ENCODE measurements around the gene MED12. TPM values are rescaled to one million over a fixed set of nuclear protein-coding genes. Genes with fewer than 3 reads are reported as not detected.

The MED12 gene
- total RNA-seq, 2 donors from 2014 or later: 26.4 to 83.0 TPM

DNA sequence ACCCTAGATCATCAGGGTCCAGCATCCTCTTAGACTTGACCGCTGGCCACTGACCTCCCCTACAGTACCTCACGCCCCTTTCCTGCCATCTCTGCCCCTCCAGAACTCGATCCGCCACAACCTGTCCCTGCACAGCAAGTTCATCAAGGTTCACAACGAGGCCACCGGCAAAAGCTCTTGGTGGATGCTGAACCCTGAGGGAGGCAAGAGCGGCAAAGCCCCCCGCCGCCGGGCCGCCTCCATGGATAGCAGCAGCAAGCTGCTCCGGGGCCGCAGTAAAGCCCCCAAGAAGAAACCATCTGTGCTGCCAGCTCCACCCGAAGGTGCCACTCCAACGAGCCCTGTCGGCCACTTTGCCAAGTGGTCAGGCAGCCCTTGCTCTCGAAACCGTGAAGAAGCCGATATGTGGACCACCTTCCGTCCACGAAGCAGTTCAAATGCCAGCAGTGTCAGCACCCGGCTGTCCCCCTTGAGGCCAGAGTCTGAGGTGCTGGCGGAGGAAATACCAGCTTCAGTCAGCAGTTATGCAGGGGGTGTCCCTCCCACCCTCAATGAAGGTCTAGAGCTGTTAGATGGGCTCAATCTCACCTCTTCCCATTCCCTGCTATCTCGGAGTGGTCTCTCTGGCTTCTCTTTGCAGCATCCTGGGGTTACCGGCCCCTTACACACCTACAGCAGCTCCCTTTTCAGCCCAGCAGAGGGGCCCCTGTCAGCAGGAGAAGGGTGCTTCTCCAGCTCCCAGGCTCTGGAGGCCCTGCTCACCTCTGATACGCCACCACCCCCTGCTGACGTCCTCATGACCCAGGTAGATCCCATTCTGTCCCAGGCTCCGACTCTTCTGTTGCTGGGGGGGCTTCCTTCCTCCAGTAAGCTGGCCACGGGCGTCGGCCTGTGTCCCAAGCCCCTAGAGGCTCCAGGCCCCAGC, 17.6 kb upstream of the MED12 start:
- H3K27ac ChIP-seq: no peak overlapping the region
- H3K36me3 ChIP-seq (replicated peaks in 1 of 2; ENCODE audit: insufficient read depth in 1 of 2, low read depth in 2 of 2): no peaks in the 10 kb centered on the region
- DNase-seq (no peak), ATAC-seq (no peak)
- WGBS, 2 donors: 83 to 89% methylated on average over 11 to 27 of the region's 31 CpGs
- H3K4me1 ChIP-seq: peaks cover 19% of the 10 kb centered on the region
- intact Hi-C loops (cut with DNase I): no loop called here
- no peaks in the 10 kb centered on the region for H3K9me3 ChIP-seq
- no peaks in the 10 kb centered on the region for H3K27me3 ChIP-seq
- H3K4me3 ChIP-seq: no peak overlapping the region
- TF ChIP-seq, protein P1, sequence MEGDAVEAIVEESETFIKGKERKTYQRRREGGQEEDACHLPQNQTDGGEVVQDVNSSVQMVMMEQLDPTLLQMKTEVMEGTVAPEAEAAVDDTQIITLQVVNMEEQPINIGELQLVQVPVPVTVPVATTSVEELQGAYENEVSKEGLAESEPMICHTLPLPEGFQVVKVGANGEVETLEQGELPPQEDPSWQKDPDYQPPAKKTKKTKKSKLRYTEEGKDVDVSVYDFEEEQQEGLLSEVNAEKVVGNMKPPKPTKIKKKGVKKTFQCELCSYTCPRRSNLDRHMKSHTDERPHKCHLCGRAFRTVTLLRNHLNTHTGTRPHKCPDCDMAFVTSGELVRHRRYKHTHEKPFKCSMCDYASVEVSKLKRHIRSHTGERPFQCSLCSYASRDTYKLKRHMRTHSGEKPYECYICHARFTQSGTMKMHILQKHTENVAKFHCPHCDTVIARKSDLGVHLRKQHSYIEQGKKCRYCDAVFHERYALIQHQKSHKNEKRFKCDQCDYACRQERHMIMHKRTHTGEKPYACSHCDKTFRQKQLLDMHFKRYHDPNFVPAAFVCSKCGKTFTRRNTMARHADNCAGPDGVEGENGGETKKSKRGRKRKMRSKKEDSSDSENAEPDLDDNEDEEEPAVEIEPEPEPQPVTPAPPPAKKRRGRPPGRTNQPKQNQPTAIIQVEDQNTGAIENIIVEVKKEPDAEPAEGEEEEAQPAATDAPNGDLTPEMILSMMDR (IDR thresholded peaks at IDR 0.05): no peak
- no peak for TF ChIP-seq POLR2A (IDR thresholded peaks at IDR 0.05)

DNA sequence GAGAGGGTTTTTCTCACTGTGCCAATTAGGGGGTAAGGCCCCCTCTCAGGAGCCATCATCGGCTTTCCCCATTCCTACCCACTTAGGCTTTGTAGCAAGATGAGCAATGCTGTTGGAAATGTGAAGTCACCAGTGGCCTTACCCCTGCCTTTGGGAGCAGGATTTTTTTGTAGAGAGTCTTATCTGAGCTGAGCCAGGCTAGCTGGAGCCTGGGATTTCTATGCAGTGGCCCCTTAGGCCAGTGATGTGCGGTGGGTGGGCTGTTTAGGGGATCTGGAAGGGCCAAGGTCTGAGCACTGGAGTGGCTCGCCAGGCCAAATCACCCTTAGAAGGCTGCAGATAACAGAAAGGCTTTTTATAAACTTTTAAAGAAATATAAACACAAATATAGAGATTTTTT, 16.1 kb upstream of the MED12 start:
- WGBS, 2 donors: 60 to 67% methylated on average over 2 to 3 of the region's 3 CpGs
- H3K4me3 ChIP-seq: no peak overlapping the region
- no peaks in the 10 kb centered on the region for H3K9me3 ChIP-seq
- intact Hi-C loops (cut with DNase I): no loop called here
- no peak overlapping the region for H3K27ac ChIP-seq
- ATAC-seq: no peak
- H3K27me3 ChIP-seq: no peaks in the 10 kb centered on the region
- TF ChIP-seq POLR2A (IDR thresholded peaks at IDR 0.05): no peak
- TF ChIP-seq, protein P1 (IDR thresholded peaks at IDR 0.05): no peak
- DNase-seq: no peak
- peaks cover 14% of the 10 kb centered on the region for H3K4me1 ChIP-seq
- no peaks in the 10 kb centered on the region for H3K36me3 ChIP-seq (replicated peaks in 1 of 2; ENCODE audit: insufficient read depth in 1 of 2, low read depth in 2 of 2)

DNA sequence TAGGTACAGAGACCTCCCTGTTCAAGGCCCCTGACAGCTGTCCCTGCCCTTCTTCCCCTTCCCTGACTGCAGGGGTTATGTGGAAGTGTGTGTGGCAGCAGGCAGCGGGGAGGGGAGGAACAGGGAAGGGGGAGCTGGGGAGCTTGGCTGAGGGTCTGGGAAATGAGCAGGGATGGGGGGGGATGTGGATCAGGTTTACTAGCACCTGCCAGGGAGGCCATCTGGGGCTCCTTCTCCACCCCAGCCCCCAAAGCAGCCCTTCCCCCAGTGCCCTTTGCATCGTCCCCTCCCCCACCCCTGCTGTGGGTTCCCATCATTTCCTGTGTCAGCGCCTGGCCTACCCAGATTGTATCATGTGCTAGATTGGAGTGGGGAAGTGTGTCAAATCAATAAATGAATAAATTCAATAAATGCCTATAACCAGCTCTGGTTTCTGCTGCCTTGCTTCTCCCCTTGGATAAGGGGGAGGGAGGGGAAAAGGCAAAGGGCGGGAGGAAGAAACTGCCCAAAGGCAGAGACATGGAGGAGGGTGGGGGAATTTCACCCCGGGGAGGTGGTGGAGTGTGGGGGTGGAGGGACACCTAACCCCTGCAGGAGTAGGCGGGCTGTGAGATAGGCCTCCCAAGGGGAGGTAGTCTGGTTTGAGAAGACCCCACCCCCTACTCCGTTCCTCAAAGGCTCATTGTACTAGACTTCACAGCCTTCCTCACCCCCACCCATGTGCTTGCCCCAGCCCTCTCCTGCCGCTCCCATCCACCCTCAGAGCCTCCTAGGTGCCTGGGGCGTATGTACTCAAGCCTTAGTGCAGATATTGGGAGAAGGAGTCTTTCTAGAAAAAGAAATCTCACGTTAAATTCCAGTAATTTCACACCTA, 15.0 kb upstream of the MED12 start:
- Histone ChIP-seq H3K27me3 (no peaks in the 10 kb centered on the region), H3K4me1 (peaks cover 6% of the 10 kb centered on the region), H3K9me3 (no peaks in the 10 kb centered on the region), H3K36me3 (replicated peaks in 1 of 2; ENCODE audit: insufficient read depth in 1 of 2, low read depth in 2 of 2) (no peaks in the 10 kb centered on the region), H3K4me3 (no peak overlapping the region), H3K27ac (peak overlapping the region in 2 of 4 donors; percentile 3 to 21)
- WGBS, 2 donors: 21 to 42% methylated on average over 6 to 8 of the region's 10 CpGs
- no peak for ATAC-seq
- intact Hi-C loops (cut with DNase I): no loop called here
- TF ChIP-seq POLR2A (IDR thresholded peaks at IDR 0.05): no peak
- TF ChIP-seq, protein P1 (IDR thresholded peaks at IDR 0.05): no peak
- peak in 1 of 4 donors; percentile 14 for DNase-seq

DNA sequence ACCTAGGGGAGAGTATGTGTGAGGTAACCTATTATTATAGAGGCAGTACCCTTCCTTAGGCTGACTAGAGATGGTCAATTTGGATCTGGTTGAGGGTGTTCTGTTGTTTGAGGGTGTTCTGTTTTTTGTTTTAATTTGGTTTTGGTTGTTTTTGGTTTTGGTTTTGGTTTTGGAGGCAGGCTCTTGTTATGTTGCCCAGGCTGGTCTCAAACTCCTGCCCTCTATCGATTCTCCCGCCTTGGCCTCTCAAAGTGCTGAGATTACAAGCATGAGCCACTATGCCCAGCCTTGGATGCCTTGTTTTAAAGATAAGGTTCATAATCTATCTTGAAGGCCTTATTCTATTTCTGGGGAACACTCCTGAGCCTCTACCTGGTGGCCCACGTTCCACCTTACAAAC, 12.8 kb upstream of the MED12 start:
- H3K4me1 ChIP-seq: no peaks in the 10 kb centered on the region
- WGBS, 2 donors: 75 to 86% methylated on average over 3 of the region's 3 CpGs
- H3K9me3 ChIP-seq: no peaks in the 10 kb centered on the region
- no peak for TF ChIP-seq POLR2A (IDR thresholded peaks at IDR 0.05)
- TF ChIP-seq, protein P1 (IDR thresholded peaks at IDR 0.05): no peak
- DNase-seq (no peak), ATAC-seq (no peak)
- no peak overlapping the region for H3K27ac ChIP-seq
- no peaks in the 10 kb centered on the region for H3K36me3 ChIP-seq (replicated peaks in 1 of 2; ENCODE audit: insufficient read depth in 1 of 2, low read depth in 2 of 2)
- intact Hi-C loops (cut with DNase I): no loop called here
- no peaks in the 10 kb centered on the region for H3K27me3 ChIP-seq
- no peak overlapping the region for H3K4me3 ChIP-seq
